Keratinocyte (primary cell): ENCODE measurements around the gene ENO1.
"Not testable (repeated sequence)": the region's sequence is repeated elsewhere in the genome, so short reads cannot be mapped to it uniquely, and the experiment has no call there.

ENCODE experiments used
- EZH2 ChIP-seq: IDR thresholded peaks from one replicate; pipeline ENCODE4 v1.6.1; 2012; ENCODE audit warnings: inconsistent platforms, mild to moderate bottlenecking, low read length, moderate library complexity
- TF ChIP-seq, protein P1 (sequence below), 3 experiments: IDR thresholded peaks in 1 of 3; conservative IDR thresholded peaks in 1 of 3; optimal IDR thresholded peaks in 1 of 3; 2 replicates in 2 of 3; 3 replicates in 1 of 3; pipeline versions ENCODE3 to v1.5.1; 2011; ENCODE audit warnings: low read length in 3 of 3, mild to moderate bottlenecking in 3 of 3, moderate library complexity in 2 of 3, control low read depth in 1 of 3, inconsistent platforms in 1 of 3; ENCODE audit not compliant: insufficient read depth in 2 of 3; ENCODE audit errors: extremely low read depth in 1 of 3

DNA sequence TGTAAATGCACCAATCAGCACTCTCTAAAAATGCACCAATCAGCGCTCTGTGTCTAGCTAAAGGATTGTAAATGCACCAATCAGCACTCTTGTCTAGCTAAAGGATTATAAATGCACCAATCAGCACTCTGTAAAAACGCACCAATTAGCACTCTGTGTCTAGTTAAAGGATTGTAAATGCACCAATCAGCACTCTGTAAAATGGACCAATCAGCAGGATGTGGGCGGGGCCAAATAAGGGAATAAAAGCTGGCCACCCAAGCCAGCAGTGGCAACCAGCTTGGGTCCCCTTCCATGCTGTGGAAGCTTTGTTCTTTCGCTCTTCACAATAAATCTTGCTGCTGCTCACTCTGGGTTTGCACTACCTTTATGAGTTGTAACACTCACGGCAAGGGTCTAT, 19.9 kb upstream of the ENO1 start:
- TF ChIP-seq, protein P1, sequence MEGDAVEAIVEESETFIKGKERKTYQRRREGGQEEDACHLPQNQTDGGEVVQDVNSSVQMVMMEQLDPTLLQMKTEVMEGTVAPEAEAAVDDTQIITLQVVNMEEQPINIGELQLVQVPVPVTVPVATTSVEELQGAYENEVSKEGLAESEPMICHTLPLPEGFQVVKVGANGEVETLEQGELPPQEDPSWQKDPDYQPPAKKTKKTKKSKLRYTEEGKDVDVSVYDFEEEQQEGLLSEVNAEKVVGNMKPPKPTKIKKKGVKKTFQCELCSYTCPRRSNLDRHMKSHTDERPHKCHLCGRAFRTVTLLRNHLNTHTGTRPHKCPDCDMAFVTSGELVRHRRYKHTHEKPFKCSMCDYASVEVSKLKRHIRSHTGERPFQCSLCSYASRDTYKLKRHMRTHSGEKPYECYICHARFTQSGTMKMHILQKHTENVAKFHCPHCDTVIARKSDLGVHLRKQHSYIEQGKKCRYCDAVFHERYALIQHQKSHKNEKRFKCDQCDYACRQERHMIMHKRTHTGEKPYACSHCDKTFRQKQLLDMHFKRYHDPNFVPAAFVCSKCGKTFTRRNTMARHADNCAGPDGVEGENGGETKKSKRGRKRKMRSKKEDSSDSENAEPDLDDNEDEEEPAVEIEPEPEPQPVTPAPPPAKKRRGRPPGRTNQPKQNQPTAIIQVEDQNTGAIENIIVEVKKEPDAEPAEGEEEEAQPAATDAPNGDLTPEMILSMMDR (optimal IDR thresholded peaks at IDR 0.05 in 1 of 3, IDR thresholded peaks at IDR 0.05 in 1 of 3, conservative IDR thresholded peaks at IDR 0.05 in 1 of 3; ENCODE audit: extremely low read depth in 1 of 3, insufficient read depth in 2 of 3, low read length in 3 of 3): not testable (repeated sequence)
- TF ChIP-seq EZH2: not testable (repeated sequence)
